Measurements from ENCODE around the gene CAMK1G. TPM values are rescaled to one million over a fixed set of nuclear protein-coding genes. Genes with fewer than 3 reads are reported as not detected.

The CAMK1G gene
- total RNA-seq, 1 donor from 2014 or later, result not detected

Small RNA genes lying within 50 kb of the gene (microRNA-seq; reads per million reads assigned to microRNA genes)
- not detected for gene MIR4260 (ENCODE audit: unreplicated experiment)

Other genes with a start within 250 kb of the CAMK1G start
- gene LAMB3, start 68.7 kb downstream of the CAMK1G start, total RNA-seq (ENCODE audit: unreplicated experiment), result 0.21 TPM
- not detected for gene G0S2, start 91.7 kb downstream of the CAMK1G start, total RNA-seq (ENCODE audit: unreplicated experiment)
- gene HSD11B1, start 121.1 kb downstream of the CAMK1G start, total RNA-seq (ENCODE audit: unreplicated experiment), result not detected
- not detected for gene TRAF3IP3, start 172.3 kb downstream of the CAMK1G start, total RNA-seq (ENCODE audit: unreplicated experiment)
- gene C1orf74, start 200.8 kb downstream of the CAMK1G start, total RNA-seq (ENCODE audit: unreplicated experiment), result 2.8 TPM
- 21.3 TPM for gene IRF6, start 222.4 kb downstream of the CAMK1G start, total RNA-seq (ENCODE audit: unreplicated experiment)
- 4.6 TPM for gene UTP25, start 244.3 kb downstream of the CAMK1G start, total RNA-seq (ENCODE audit: unreplicated experiment)